Colon (tissue), 2 donors: ENCODE results near the gene RABL6.
"Not testable (repeated sequence)": the region's sequence is repeated elsewhere in the genome, so short reads cannot be mapped to it uniquely, and the experiment has no call there.

Source experiments
- FAIRE-seq: peaks from 2 replicates; lab custom pipeline; 2012; peaks lifted over from hg19 to GRCh38; lab: Jason Lieb, UNC
- donor health status: control.
- donor health status: control.

Gene RABL6

GRCh38 chr9:136882109-136882946 is 74.6 kb downstream of the RABL6 start:
- no peak for FAIRE-seq

- not testable (repeated sequence) for FAIRE-seq
Measured at GRCh38 chr9:136882947-136883283, 75.2 kb downstream of the RABL6 start.

- not testable (repeated sequence) for FAIRE-seq
Measured at GRCh38 chr9:136883670-136884069, 75.9 kb downstream of the RABL6 start.

GRCh38 chr9:136885950-136886578 is 78.3 kb downstream of the RABL6 start, which contains the start of gene TRAF2:
TSS of gene TRAF2 (plus strand) at chr9:136886516. CDS start at chr9:136898741, 12,225 bp downstream.
- no peak for FAIRE-seq

GRCh38 chr9:136886610-136887597 is 79.2 kb downstream of the RABL6 start:
- no peak for FAIRE-seq

GRCh38 chr9:136888454-136888853 is 80.7 kb downstream of the RABL6 start:
- no peak for FAIRE-seq

- no peak for FAIRE-seq
Measured at GRCh38 chr9:136889858-136890257, 82.1 kb downstream of the RABL6 start.

GRCh38 chr9:136890661-136891060 is 82.9 kb downstream of the RABL6 start:
- FAIRE-seq: no peak
